H4 (cell line): ENCODE measurements around the gene ARRB1. TPM values are rescaled to one million over a fixed set of nuclear protein-coding genes. Genes with fewer than 3 reads are reported as not detected.

Experiments
- DNase-seq: peaks from one replicate; pipeline ENCODE4 v3.0.0-alpha.2; 2015; ENCODE audit warnings: low spot score
- total RNA-seq: library from RNA; depleted of rRNA; stranded (reverse); fragments of >200 nt; shearing (Covaris generic); gene quantifications from 2 replicates; pipeline ENCODE4 v1.2.3, GENCODE V29; 2014

The ARRB1 gene
- total RNA-seq, 1 experiment from 2014 or later, result 9.3 TPM

GRCh38 chr11:75260396-75261170 is 90.9 kb downstream of the ARRB1 start:
- DNase-seq, result no peak

- DNase-seq, result no peak
Measured at GRCh38 chr11:75254326-75254725, 97.1 kb downstream of the ARRB1 start.

GRCh38 chr11:75249704-75250103 is 101.8 kb downstream of the ARRB1 start:
- DNase-seq, result no peak

- DNase-seq, result no peak
Measured at GRCh38 chr11:75248924-75249256, 102.6 kb downstream of the ARRB1 start.

GRCh38 chr11:75246671-75247350 is 104.7 kb downstream of the ARRB1 start:
- DNase-seq, result no peak

- DNase-seq, result no peak
Measured at GRCh38 chr11:75246006-75246670, 105.3 kb downstream of the ARRB1 start.

GRCh38 chr11:75245356-75246005 is 106.0 kb downstream of the ARRB1 start:
- no peak for DNase-seq

- DNase-seq, result no peak
Measured at GRCh38 chr11:75244052-75244814, 107.2 kb downstream of the ARRB1 start.

- DNase-seq, result no peak
Measured at GRCh38 chr11:75242722-75243600, 108.5 kb downstream of the ARRB1 start.

GRCh38 chr11:75241906-75242644 is 109.4 kb downstream of the ARRB1 start:
- no peak for DNase-seq

- no peak for DNase-seq
Measured at GRCh38 chr11:75241036-75241905, 110.2 kb downstream of the ARRB1 start.

GRCh38 chr11:75240311-75241035 is 111.0 kb downstream of the ARRB1 start, which contains the start of gene TPBGL:
Gene TPBGL (plus strand): TSS chr11:75240774. CDS start chr11:75241050, 276 bp downstream.
- no peak for DNase-seq

- no peak for DNase-seq
Measured at GRCh38 chr11:75239531-75240290, 111.8 kb downstream of the ARRB1 start.

GRCh38 chr11:75238595-75239440 is 112.6 kb downstream of the ARRB1 start:
- DNase-seq, result no peak

GRCh38 chr11:75237050-75237449 is 114.4 kb downstream of the ARRB1 start:
- no peak for DNase-seq

GRCh38 chr11:75236062-75236461 is 115.4 kb downstream of the ARRB1 start:
- DNase-seq, result no peak
